ENCODE data around the gene PLK1. TPM values are rescaled to one million over a fixed set of nuclear protein-coding genes. Genes with fewer than 3 reads are reported as not detected.
"Not testable (repeated sequence)": the region's sequence is repeated elsewhere in the genome, so short reads cannot be mapped to it uniquely, and the experiment has no call there.

Gene PLK1
- total and polyA plus RNA-seq, 8 donors, result 0.58 to 35.9 (median 6.6) TPM

DNA sequence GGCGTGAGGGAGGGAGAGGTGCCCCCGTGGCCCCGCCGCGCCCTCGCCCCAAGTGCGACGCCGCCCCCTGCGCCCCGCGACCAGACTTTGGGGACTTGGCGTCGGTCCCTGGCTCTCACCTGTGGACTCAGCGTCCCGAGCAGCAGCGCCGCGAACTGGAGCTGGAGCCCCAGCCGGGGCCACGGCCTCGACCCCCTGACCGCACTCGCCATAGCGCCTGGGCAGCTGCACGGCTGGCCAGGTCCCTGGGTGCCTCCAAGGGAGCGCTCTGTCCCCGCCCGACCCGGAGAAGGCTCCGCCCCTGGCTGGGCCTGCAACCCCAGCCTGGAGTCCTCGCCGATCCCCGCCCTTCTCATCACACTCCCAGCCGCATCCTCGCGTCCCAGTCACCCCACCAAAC is 34.3 kb downstream of the PLK1 start, which contains the start of gene ERN2:
ERN2 (minus strand) TSS at position 247 of the 400 bp plus-strand sequence; CDS start at position 212, 35 bp downstream.
- peaks cover 0 to 15% (median 7%) of the 10 kb centered on the region in 4 donors for H3K4me1 ChIP-seq
- H3K4me3 ChIP-seq, result peak within 1 kb of the TSS; percentile 27 to 52 (median 41)
- WGBS, 5 donors, result 1 to 6% (median 3%) methylated on average over 12 to 37 of the region's 37 CpGs
- H3K9me3 ChIP-seq, result peaks cover 0 to 21% (median 15%) of the 10 kb centered on the region in 4 donors
- intact Hi-C loops (cut with DNase I; ENCODE audit: low total_unique reads), result no loop called here
- TF ChIP-seq POLR2AphosphoS5 (IDR thresholded peaks at IDR 0.05), result peak in 2 of 3 donors; percentile 68 to 73
- TF ChIP-seq EP300 (IDR thresholded peaks at IDR 0.05), result no peak
- no peak for TF ChIP-seq CTCF (IDR thresholded peaks at IDR 0.05)
- TF ChIP-seq POLR2A (IDR thresholded peaks at IDR 0.05), result no peak
- H3K27me3 ChIP-seq, result peaks cover 0 to 73% (median 18%) of the 10 kb centered on the region in 3 donors
- DNase-seq, result peak; percentile 68 to 74
- peak within 1 kb of the TSS; percentile 81 to 88 (median 86) for H3K27ac ChIP-seq
- H3K36me3 ChIP-seq, result peaks cover 0 to 23% (median 15%) of the 10 kb centered on the region in 4 donors

DNA sequence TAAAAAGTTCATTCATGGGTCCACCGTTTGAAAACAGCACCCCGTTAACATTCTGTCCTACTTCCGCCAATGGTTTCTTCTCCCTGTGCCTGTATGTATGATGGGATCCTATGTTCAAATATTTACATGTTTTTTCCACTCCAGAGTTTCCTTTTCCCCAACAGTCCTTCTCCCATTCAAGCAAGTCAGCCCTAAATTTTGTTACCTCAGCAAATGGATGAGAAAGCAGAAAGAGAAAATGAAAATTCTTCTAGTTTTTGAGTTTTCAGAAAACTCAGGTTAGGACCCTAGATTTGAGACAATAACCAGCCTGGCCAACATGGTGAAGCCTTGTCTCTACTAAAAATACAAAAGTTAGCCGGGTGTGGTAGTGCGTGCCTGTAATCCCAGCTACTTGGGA is 37.8 kb downstream of the PLK1 start:
- TF ChIP-seq CTCF (IDR thresholded peaks at IDR 0.05) (no peak), POLR2A (IDR thresholded peaks at IDR 0.05) (no peak), EP300 (IDR thresholded peaks at IDR 0.05) (no peak), POLR2AphosphoS5 (IDR thresholded peaks at IDR 0.05) (no peak)
- Histone ChIP-seq H3K4me1 (peaks cover 0 to 12% (median 7%) of the 10 kb centered on the region in 4 donors), H3K27ac (no peak overlapping the region), H3K9me3 (no peaks in the 10 kb centered on the region), H3K27me3 (peaks cover 0 to 64% (median 18%) of the 10 kb centered on the region in 3 donors), H3K36me3 (no peaks in the 10 kb centered on the region), H3K4me3 (no peak overlapping the region)
- DNase-seq, result no peak
- 74 to 79% (median 76%) methylated on average over 5 of the region's 5 CpGs for WGBS, 5 donors
- intact Hi-C loops (cut with DNase I; ENCODE audit: low total_unique reads), result no loop called here

DNA sequence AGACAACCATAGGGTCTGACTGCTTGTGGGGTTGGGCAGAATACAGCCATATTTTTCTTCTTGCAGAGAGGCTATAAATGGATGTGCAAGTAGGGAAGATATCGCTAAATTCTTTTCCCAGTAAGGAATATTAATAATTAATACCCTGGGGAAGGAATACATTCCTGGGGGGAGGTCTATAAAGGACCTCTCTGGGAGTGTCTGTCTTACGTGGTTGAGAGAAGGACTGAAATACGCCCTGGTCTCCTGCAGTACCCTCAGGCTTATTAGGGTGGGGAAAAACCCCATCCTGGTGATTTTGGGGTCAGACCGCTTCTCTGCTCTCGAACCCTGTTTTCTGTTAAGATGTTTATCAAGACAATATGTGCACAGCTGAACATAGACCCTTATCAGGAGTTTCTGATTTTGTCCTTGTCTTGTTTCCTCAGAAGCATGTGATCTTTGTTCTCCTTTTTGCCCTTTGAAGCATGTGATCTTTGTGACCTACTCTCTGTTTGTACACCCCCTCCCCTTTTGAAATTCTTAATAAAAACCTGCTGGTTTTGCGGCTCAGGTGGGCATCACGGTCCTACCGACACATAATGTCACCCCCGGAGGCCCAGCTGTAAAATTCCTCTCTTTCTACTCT is 44.0 kb downstream of the PLK1 start:
- Histone ChIP-seq H3K9me3 (peaks cover 0 to 18% (median 9%) of the 10 kb centered on the region in 4 donors), H3K27me3 (peaks cover 0 to 10% (median 0%) of the 10 kb centered on the region in 3 donors)
- H3K36me3 ChIP-seq; H3K27ac ChIP-seq; H3K4me1 ChIP-seq; intact Hi-C loops (cut with DNase I; ENCODE audit: low total_unique reads); H3K4me3 ChIP-seq; DNase-seq: not testable (repeated sequence)
- 70 to 78% (median 77%) methylated on average over 9 of the region's 9 CpGs for WGBS, 5 donors

DNA sequence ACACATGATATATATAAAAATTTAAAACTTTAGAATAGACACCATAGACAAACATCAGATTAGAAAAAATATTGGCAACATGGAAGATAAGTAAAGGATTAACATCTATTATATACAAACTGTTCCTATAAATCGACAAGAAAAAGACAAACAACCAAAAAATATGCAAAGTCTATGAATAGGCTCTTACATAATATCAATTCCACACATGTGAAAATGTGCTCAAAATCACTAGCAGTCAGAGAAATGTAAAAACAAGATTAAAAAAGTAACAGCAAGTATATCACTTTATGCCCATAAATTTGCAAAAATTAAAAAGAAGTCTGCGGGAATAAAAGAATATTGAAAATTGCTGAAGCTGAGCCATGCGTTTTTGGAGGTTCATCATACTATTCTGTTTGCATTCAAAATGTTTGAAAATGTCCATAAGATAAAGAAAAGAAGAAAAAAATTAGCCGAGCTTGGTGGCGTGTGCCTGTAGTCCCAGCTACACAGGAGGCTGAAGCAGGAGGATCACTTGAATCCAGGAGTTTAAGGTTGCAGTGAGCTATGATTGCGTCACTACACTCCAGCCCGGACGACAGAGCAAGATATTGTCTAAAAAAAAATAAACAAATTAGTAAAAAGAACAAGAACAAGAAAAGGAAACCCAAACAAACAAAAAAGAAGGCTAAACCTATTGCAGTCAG is 45.6 kb downstream of the PLK1 start:
- DNase-seq, result no peak
- Histone ChIP-seq H3K27ac (no peak overlapping the region), H3K9me3 (peaks cover 0 to 18% (median 9%) of the 10 kb centered on the region in 4 donors), H3K27me3 (peaks cover 0 to 7% (median 0%) of the 10 kb centered on the region in 3 donors), H3K4me1 (no peaks in the 10 kb centered on the region), H3K4me3 (no peak overlapping the region), H3K36me3 (no peaks in the 10 kb centered on the region)
- TF ChIP-seq POLR2A (IDR thresholded peaks at IDR 0.05) (no peak), EP300 (IDR thresholded peaks at IDR 0.05) (no peak), POLR2AphosphoS5 (IDR thresholded peaks at IDR 0.05) (no peak), CTCF (IDR thresholded peaks at IDR 0.05) (no peak)
- intact Hi-C loops (cut with DNase I; ENCODE audit: low total_unique reads), result no loop called here
- 71 to 79% (median 74%) methylated on average over 8 of the region's 8 CpGs for WGBS, 5 donors
